NCI-H345 treated with DMSO at 0.1 percent for 48 hours (cell line): ENCODE data around the gene NEDD4L.
"Not testable (repeated sequence)": the region's sequence is repeated elsewhere in the genome, so short reads cannot be mapped to it uniquely, and the experiment has no call there.

Experiments used
- DNase-seq: peaks from one replicate; lab custom pipeline; 2025; ENCODE audit not compliant: unreplicated experiment; lab: John Stamatoyannopoulos, UW

The NEDD4L gene

GRCh38 chr18:58026395-58026794, 17.6 kb upstream of the NEDD4L start:
- DNase-seq, result no peak

GRCh38 chr18:58026857-58027256, 17.2 kb upstream of the NEDD4L start:
- no peak for DNase-seq

GRCh38 chr18:58027341-58027740, 16.7 kb upstream of the NEDD4L start:
- no peak for DNase-seq

GRCh38 chr18:58028109-58028784, 15.8 kb upstream of the NEDD4L start:
- DNase-seq, result no peak

GRCh38 chr18:58032233-58032632, 11.8 kb upstream of the NEDD4L start:
- no peak for DNase-seq

GRCh38 chr18:58033216-58033615, 10.8 kb upstream of the NEDD4L start:
- DNase-seq, result no peak

- DNase-seq, result no peak
Measured at GRCh38 chr18:58034370-58034769, 9.7 kb upstream of the NEDD4L start.

- DNase-seq, result no peak
Measured at GRCh38 chr18:58037163-58037562, 6.9 kb upstream of the NEDD4L start.

GRCh38 chr18:58038063-58038462, 6.0 kb upstream of the NEDD4L start:
- DNase-seq, result no peak

- DNase-seq, result no peak
Measured at GRCh38 chr18:58041633-58042032, 2.4 kb upstream of the NEDD4L start.

- DNase-seq, result peak; percentile 17
Measured at GRCh38 chr18:58042826-58043490, 1.1 kb upstream of the NEDD4L start.

- DNase-seq, result no peak
Measured at GRCh38 chr18:58044370-58045241, 580 bp downstream of the NEDD4L start.

- DNase-seq, result peak; percentile 76
Measured at GRCh38 chr18:58045242-58046092, 1.4 kb downstream of the NEDD4L start.

- no peak for DNase-seq
Measured at GRCh38 chr18:58046093-58046793, 2.2 kb downstream of the NEDD4L start.

- no peak for DNase-seq
Measured at GRCh38 chr18:58046794-58047555, 2.9 kb downstream of the NEDD4L start.

GRCh38 chr18:58047556-58047882, 3.5 kb downstream of the NEDD4L start:
- DNase-seq, result no peak

- DNase-seq, result no peak
Measured at GRCh38 chr18:58048081-58048642, 4.1 kb downstream of the NEDD4L start.

- no peak for DNase-seq
Measured at GRCh38 chr18:58049000-58049688, 5.1 kb downstream of the NEDD4L start.

GRCh38 chr18:58050963-58051362, 6.9 kb downstream of the NEDD4L start:
- DNase-seq, result not testable (repeated sequence)
